ENCODE measurements around the gene TICRR.
A peak's percentile ranks its signal among the peaks of the same experiment; 100 is the strongest.

Gene TICRR

DNA sequence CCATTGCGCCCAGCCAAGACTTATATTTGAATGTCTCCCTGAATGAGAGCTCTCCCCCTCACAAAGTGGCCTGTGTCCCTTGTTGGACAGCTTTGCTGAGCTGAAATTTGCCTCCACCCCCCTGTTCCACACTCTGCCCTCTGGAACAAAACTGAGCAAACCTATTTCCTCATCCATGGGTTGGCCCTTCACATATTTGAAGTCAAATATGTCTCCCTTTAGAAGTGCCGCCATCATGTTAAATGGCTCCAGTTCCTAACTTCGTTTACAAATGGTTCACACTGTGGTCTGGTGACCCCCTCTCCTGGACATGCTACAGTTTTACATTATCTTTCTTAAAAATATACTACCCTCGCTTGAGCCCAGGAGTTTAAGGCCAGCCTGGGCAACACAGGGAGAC is 99.3 kb downstream of the TICRR start:
- no peak for TF ChIP-seq GATA2 (IDR thresholded peaks at IDR 0.05; ENCODE audit: low read depth, low read length)
- TF ChIP-seq GATA3 (IDR thresholded peaks at IDR 0.05; ENCODE audit: low read depth, low read length), result no peak

DNA sequence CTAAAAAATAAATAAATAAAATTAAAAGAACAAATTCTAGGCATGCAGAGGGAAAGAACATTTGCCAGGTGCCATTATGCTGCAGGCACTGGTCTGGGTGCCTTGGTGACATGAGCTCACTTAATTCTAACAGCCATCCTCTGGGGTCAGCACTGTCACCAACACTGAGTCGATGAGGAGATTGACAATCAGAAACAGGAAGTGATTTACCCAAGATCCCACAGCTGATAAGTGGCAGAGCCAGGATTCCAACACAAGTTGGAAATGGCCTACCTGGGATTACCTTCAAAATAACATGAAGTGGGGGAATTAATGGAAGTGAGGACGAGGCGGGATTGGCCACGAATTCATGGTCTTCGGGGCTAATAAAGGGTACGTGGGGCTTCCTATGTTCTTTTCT is 100.3 kb downstream of the TICRR start:
- TF ChIP-seq GATA3 (IDR thresholded peaks at IDR 0.05; ENCODE audit: low read depth, low read length) (no peak), GATA2 (IDR thresholded peaks at IDR 0.05; ENCODE audit: low read depth, low read length) (peak; percentile 29; the same call in 1 of the 2 replicates)

DNA sequence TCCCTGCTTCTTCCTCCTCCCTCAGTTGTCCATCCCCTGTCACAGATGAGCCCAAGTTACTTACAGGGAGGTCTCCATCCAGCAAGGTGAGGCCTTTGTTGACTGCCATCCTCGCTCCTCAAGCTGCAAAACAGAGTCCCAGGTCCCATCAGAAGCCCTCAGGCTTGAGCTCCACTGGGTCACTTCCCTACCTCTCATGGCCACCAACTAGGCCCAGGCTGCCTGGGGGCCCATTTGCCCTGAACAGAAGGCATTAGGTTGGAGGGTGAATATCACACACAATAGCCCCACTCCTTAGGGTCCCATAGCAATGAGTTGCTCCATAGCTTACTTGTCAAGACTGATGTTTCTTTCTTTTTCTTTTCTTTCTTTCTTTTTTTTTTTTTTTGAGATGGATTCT is 102.1 kb downstream of the TICRR start:
- TF ChIP-seq GATA2 (IDR thresholded peaks at IDR 0.05; ENCODE audit: low read depth, low read length), result no peak
- no peak for TF ChIP-seq GATA3 (IDR thresholded peaks at IDR 0.05; ENCODE audit: low read depth, low read length)

All from SH-SY5Y (cell line).